Measurements from ENCODE around the gene SRPX.

The SRPX gene, protein sequence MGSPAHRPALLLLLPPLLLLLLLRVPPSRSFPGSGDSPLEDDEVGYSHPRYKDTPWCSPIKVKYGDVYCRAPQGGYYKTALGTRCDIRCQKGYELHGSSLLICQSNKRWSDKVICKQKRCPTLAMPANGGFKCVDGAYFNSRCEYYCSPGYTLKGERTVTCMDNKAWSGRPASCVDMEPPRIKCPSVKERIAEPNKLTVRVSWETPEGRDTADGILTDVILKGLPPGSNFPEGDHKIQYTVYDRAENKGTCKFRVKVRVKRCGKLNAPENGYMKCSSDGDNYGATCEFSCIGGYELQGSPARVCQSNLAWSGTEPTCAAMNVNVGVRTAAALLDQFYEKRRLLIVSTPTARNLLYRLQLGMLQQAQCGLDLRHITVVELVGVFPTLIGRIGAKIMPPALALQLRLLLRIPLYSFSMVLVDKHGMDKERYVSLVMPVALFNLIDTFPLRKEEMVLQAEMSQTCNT

DNA sequence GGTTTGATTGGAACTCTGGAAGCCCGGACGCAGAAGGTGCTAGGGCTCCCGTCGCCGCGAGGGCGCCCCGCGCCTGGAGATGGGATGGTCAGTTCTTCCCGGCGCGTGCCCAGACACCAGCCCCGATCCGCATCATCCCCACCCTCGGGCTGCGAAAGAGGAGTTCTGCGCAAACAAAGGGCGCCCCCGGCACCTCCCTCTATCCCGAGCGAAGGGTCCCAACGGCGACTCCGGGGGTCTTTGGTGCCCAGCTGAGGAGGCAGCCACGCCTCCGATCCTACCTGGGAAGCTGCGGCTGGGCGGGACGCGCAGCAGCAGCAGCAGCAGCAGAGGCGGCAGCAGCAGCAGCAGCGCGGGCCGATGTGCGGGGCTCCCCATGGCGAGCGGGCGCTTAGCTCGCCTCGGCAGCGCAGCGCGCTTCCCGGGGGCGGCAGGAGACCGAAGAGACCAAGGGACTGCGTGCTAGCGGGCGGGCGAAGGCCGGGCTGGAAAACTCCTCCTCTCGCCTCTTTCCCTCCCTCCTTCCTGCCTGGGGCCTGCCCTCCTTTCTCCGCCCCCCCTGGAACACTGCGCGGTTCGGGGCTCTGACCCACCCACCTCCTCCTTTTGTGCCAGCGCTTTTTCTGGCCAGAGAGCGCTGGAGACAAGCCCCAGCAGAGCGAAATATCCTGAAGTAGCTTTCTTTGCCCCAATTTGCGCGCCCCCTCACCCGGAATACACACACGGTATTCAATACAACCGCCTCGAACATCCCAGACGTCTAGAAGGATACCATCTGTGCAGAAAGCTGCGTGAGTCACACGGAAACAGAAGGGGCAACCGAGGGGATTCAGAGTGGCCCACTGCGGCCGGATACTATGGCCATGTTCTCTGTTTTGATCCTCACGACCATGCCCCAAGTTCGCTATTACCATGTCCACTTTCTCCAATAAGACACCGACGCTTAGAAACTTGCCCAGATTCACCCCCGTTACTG lies at the start of gene SRPX:
TSS of gene SRPX (minus strand) at position 457 of the 976 bp plus-strand sequence. CDS start at position 378, 79 bp downstream.
- no peak for DNase-seq

DNA sequence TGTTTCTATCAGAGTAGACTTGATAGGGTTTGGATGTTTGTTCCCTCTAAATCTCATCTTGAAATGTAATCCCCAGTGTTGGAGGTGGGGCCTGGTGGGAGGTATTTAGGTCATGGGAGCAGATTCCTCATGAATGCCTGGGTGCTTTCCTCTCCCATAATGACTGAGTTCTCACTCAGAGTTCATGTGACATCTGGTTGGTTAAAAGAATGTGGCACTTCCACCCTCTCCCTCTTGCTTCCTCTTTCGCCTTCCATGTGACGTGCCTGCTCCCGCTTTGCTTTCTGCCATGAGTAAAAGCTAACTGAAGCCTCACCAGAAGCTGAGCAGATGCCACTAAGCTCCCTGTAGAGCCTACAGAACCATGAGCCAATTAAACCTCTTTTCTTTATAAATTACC lies 47.3 kb upstream of the SRPX start:
- no peak for DNase-seq

GRCh38 chrX:38262715-38263620 lies 42.3 kb upstream of the SRPX start:
- DNase-seq = no peak

DNA sequence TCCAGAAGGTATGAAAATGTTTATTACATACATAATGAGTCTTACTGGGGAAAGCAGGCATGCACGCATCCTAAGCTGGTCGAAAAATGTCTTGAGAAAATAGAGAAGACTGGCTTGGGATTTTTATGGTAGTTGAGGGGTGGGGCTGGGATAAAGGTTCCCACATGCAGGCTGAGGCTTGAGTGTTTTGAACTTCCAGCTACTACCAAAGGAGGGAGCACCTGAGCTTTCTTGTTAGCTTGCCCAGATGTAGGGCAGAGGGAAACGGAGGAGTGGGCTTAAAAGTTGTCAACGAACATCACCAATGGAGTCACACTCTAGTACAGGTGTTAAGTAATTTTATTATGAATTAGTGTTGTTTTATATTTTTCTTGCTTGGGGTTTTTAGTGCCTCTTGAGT lies 39.6 kb upstream of the SRPX start:
- no peak for DNase-seq

GRCh38 chrX:38256019-38256418 lies 35.3 kb upstream of the SRPX start:
- DNase-seq = no peak

GRCh38 chrX:38249965-38250364 lies 29.3 kb upstream of the SRPX start:
- DNase-seq = no peak

- no peak for DNase-seq
Observed at GRCh38 chrX:38247051-38247450, 26.4 kb upstream of the SRPX start.

DNA sequence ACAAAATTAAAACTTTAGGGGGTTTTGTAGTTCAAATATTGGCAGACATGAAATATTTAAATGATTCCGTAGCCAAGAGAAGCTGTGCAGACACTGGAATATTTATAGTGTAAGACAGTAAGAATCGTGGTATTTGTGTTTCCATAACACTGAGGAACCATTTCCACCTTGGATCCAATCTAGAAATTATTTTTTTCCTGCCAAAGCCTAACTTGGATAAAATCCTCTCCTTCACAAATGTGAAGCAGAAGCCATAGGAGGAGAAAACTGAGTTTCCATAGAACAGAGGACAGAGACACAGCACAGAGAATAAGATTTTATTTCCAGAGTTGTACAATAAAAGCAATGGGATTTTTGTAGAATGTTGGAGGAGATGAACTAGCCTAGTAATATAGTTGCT lies 19.9 kb upstream of the SRPX start:
- no peak for DNase-seq

DNA sequence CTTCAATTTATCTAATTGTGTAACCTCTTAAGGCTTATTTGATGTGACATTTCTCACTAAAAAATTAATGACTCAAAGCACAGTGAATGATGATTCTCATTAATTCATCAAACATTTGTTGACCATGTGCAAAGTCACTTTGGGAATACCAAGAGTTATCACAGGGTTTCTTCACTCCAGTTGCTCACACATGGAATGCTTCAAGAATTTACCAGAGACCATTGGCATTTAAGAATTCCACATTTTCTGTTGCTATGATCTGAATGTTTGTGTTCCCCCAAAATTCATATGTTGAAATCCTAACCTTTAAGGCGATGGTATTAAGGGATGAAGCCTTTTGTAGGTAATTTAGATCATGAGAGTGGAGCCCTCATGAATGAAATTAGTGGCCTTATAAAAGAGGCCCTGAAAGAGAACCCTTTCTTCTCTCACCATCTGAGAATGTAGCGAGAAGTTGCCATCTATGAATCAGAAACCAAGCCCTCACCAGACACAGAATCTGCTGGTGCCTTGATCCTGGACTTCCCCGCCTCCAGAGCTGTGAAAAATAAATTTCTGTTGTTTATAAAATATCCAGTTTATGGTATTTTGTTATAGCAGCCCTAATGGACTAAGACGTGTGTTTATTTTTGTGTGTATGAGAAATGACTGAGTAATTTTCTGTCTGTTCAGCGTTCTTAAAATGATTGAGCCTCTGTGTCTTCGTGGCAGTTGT lies 16.4 kb upstream of the SRPX start:
- DNase-seq = no peak

- no peak for DNase-seq
Observed at GRCh38 chrX:38233891-38234667, 13.4 kb upstream of the SRPX start.

GRCh38 chrX:38232079-38232686 lies 11.5 kb upstream of the SRPX start:
- DNase-seq = no peak

DNA sequence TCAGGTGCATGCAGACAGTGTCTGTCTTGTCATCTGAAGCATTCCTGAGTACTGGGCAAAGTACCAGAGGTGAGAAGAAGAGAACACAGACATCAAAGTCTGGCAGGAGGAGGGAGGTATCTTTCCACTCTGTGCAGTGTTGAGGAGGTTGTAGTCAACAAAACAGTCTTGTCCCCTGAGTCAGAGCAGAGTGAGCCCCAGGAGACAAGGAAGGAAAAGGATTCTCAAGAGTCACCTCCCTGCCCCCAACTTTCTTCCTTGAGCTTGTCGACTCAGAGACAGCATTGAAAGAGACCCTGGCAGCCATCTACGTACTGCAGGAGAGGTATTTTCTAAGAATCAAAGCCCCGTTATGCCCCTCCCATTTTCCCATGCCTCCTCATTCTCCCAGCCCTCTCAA lies 4.4 kb upstream of the SRPX start:
- DNase-seq = no peak

DNA sequence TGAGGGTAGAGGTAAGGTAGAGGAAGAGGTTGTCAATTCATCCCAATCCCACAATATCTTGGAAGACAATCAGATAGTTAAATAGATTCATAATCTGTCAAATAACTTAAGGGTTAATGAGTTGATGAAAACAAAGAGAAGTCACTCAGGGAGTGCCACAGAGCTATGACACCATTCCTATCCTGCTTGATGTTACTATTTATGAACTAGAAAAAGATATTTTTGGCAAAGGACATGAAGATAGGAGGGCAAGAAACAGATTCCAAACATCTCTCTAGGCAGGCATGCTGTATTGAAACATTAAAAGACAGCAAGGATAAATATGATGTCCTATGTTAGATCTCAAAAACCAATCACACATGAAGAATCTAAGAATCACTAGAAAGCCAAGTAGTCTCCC lies 3.5 kb upstream of the SRPX start:
- DNase-seq = no peak

- no peak for DNase-seq
Observed at GRCh38 chrX:38221391-38221929, 789 bp upstream of the SRPX start.

DNA sequence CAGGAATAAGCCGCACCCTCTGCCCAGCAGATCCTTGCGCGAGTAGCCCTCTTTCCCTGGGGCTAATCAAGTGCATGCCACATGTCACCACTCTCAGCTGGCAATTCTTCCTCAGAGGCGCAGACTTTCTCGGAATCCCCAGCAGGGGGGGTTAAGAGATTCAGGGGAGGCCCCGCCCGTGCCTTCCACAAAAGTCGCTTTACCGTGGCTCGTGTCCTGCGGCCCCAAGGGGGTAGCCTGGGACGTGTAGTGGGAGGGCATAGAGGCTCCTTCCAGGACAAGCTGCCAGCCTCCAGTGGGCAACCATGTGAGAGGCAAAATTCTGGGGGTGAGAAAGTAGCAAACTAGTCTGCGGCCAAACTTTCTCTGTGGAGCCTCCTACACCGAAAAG lies 652 bp downstream of the SRPX start:
- DNase-seq = no peak

DNA sequence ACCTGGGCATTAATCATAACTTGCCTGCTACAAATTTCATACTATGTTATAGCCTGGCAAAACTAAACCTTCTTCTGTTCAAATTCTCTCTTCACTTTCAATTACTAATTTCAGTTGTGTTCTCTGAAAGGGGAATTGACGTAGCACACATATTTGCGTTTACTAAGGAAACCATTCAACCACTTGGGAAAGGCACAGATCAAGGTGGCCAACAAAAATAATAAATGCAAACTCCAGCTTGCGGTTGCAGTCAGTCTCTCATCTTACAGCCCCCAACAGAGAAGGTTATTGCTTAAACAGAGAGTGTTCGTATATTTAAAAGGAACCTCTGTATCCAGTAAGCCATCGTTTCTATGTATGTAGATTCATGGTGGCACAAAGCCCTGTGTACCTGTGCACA lies 4.0 kb downstream of the SRPX start:
- no peak for DNase-seq

DNA sequence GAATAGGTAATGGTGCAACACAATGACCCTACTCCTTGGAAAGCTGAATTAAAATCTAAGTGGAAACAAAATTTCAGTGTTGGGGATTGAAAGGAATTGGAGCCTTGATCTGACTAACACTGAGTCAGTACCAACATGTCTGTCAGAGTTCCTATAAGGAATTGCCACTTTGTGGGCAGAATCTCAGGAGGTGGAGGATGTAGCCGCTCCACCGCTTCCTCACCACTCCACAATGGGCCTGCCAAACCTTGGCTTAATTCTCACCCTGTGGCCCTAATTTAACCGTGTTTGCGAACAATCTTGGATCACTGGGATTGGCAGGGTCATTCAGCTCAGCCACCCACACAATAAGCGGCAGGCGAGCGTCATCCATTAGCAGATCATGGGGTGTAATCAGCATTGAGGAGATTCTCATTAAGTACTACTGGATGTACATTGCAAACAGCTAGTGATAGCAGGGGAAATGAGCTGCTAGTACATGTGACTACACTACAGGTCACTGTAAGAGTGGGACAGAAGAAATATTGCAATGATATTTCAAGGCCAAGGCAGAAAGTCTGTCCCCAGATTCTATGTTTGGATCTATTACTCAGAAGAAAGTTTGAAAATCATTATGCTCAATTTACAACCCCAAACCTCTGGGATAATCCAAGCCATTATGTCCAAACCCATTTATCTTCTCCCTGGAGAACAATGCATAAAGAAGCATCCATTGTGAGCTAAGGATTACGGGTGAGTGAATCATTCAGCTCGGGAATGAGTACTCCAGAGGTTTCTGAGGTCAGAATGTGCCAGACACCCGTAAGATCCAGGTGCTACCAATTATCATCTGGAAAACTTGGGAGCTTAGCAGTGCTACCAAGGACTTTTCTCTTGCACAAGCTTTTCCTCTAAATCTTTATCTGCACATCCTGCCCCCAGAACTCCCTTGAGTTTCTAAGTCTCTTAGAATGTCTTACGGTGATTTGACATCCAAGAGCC lies 5.8 kb downstream of the SRPX start:
- DNase-seq = no peak

- DNase-seq = no peak
Observed at GRCh38 chrX:38214044-38214443, 6.6 kb downstream of the SRPX start.

Measured in activated gamma-delta T cell treated with Interleukin-2 at 50 U/mL for 16 hours (primary cell).